OCI-LY1 (cell line): Measurements from ENCODE around the gene LSS.

Experiments
- H2AFZ ChIP-seq: fragments of 200-600 bp; sonication (generic), shearing (Covaris generic); 2 replicates; pipeline ENCODE4 v1.6.0; 2014; ENCODE audit warnings: antibody characterized with exemption, mild to moderate bottlenecking, low read length
- H3F3A ChIP-seq: fragments of 200-600 bp; sonication (generic), shearing (Covaris generic); 2 replicates; pipeline ENCODE4 v1.6.0; 2014; ENCODE audit warnings: mild to moderate bottlenecking, antibody characterized with exemption, low read length, moderate library complexity; ENCODE audit not compliant: insufficient read depth
- H3K27ac ChIP-seq: fragments of 200-600 bp; sonication (generic); 2 replicates; pipeline ENCODE4 v1.5.1; 2014; ENCODE audit warnings: low read length, mixed run types, mild to moderate bottlenecking, low read depth; ENCODE audit not compliant: poor library complexity, severe bottlenecking
- H3K27me3 ChIP-seq: fragments of 200-600 bp; sonication (generic); 2 replicates; pipeline ENCODE4 v1.6.0; 2014; ENCODE audit warnings: antibody characterized with exemption, mild to moderate bottlenecking, low read length, moderate library complexity; ENCODE audit not compliant: insufficient read depth
- H3K36me3 ChIP-seq: fragments of 200-600 bp; sonication (generic); 2 replicates; pipeline ENCODE4 v1.6.1; 2014; ENCODE audit warnings: mild to moderate bottlenecking, antibody characterized with exemption, low read length, moderate library complexity, mixed read lengths; ENCODE audit not compliant: insufficient read depth
- H3K4me1 ChIP-seq: fragments of 200-600 bp; sonication (generic); 2 replicates; pipeline ENCODE4 v1.5.1; 2014; ENCODE audit warnings: mild to moderate bottlenecking, low read length, moderate library complexity; ENCODE audit not compliant: insufficient read depth, severe bottlenecking
- H3K4me2 ChIP-seq: fragments of 200-600 bp; sonication (generic), shearing (Covaris generic); 2 replicates; pipeline ENCODE4 v1.6.1; 2014; ENCODE audit warnings: low read length
- H3K4me3 ChIP-seq: fragments of 200-600 bp; sonication (generic); 2 replicates; pipeline ENCODE4 v1.5.1; 2014; ENCODE audit warnings: low read length, low read depth, mild to moderate bottlenecking, mixed read lengths; ENCODE audit not compliant: poor library complexity, severe bottlenecking
- H3K79me2 ChIP-seq: fragments of 200-600 bp; shearing (Covaris generic); 2 replicates; pipeline ENCODE4 v1.6.1; 2016; ENCODE audit warnings: mixed run types, low read length, mixed read lengths; ENCODE audit not compliant: insufficient read depth
- H3K9ac ChIP-seq: fragments of 200-600 bp; sonication (generic), shearing (Covaris generic); 2 replicates; pipeline ENCODE4 v1.6.1; 2014; ENCODE audit warnings: mild to moderate bottlenecking, low read length, mixed read lengths
- H3K9me2 ChIP-seq: fragments of 200-600 bp; sonication (generic), shearing (Covaris generic); 2 replicates; pipeline ENCODE4 v1.6.1; 2014; ENCODE audit warnings: low read depth, mild to moderate bottlenecking, low read length, mixed read lengths
- H3K9me3 ChIP-seq: fragments of 200-600 bp; shearing (Covaris generic); 2 replicates; pipeline ENCODE4 v1.6.1; 2014; ENCODE audit warnings: low read length, mixed read lengths
- H4K20me1 ChIP-seq: fragments of 200-600 bp; sonication (generic), shearing (Covaris generic); 2 replicates; pipeline ENCODE4 v1.6.0; 2016; ENCODE audit warnings: mild to moderate bottlenecking, low read length; ENCODE audit not compliant: insufficient read depth
- EZH2 ChIP-seq: fragments of 200-600 bp; sonication (generic), shearing (Covaris generic); IDR thresholded peaks from 2 replicates; pipeline ENCODE4 v1.8.0; 2017; ENCODE audit warnings: borderline replicate concordance, mixed run types, mild to moderate bottlenecking, antibody characterized with exemption, low read length, moderate library complexity, mixed read lengths
- TF ChIP-seq, protein P1 (sequence below): fragments of 200-600 bp; sonication (generic), shearing (Covaris generic); IDR thresholded peaks from 2 replicates; pipeline ENCODE4 v1.5.1; 2017; ENCODE audit warnings: mild to moderate bottlenecking, antibody characterized with exemption, low read length, moderate library complexity, mixed read lengths

The LSS gene

DNA sequence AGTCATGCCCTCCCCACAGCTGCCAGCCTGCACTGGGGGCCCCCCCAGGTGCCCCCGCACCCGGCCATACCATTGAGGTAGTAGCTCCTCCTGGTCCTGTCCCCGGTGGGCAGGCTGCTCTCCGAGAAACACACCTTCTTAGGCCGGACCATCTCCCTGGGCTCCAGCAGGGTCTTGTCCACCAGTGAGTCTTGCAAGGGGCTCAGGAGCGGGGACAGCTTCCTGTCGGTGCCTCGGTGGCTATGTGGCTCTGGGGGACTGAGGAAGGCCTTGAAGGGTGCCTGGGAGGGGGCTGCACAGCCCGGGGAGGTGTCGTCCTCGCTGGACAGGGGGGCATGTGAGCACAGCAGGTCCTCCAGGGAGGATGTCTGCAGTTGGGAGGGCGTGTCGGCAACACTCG is 60.3 kb downstream of the LSS start:
- H3K79me2 ChIP-seq = no peaks in the 10 kb centered on the region
- no peak for TF ChIP-seq EZH2
- TF ChIP-seq, protein P1, sequence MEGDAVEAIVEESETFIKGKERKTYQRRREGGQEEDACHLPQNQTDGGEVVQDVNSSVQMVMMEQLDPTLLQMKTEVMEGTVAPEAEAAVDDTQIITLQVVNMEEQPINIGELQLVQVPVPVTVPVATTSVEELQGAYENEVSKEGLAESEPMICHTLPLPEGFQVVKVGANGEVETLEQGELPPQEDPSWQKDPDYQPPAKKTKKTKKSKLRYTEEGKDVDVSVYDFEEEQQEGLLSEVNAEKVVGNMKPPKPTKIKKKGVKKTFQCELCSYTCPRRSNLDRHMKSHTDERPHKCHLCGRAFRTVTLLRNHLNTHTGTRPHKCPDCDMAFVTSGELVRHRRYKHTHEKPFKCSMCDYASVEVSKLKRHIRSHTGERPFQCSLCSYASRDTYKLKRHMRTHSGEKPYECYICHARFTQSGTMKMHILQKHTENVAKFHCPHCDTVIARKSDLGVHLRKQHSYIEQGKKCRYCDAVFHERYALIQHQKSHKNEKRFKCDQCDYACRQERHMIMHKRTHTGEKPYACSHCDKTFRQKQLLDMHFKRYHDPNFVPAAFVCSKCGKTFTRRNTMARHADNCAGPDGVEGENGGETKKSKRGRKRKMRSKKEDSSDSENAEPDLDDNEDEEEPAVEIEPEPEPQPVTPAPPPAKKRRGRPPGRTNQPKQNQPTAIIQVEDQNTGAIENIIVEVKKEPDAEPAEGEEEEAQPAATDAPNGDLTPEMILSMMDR = no peak
- no peak overlapping the region for H3K4me3 ChIP-seq

DNA sequence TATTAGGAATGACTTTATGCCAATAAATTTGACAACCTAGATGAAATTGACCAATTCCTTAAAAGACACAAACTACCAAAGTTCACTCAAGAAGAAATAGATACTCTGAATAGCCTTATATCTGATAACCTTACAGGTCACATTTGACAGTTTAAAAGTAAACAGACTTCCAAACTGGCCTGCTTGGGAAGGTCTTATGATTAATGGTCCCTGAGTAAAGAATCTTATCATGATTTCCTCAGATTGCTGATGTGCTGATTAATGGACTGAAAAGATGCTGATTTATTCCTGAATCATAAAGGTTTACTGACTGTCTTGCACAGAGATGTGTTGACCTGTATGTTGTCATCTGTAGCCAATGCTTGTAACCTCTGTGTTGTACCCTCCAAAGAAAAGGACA is 63.5 kb downstream of the LSS start:
- Histone ChIP-seq H3K79me2 (no peaks in the 10 kb centered on the region), H3K27ac (no peak overlapping the region), H2AFZ (no peak overlapping the region), H3F3A (no peaks in the 10 kb centered on the region), H3K9me2 (no peaks in the 10 kb centered on the region), H3K27me3 (no peaks in the 10 kb centered on the region), H3K36me3 (no peaks in the 10 kb centered on the region), H3K9me3 (no peaks in the 10 kb centered on the region), H4K20me1 (no peaks in the 10 kb centered on the region), H3K4me3 (no peak overlapping the region), H3K9ac (no peak overlapping the region), H3K4me2 (no peak overlapping the region), H3K4me1 (no peaks in the 10 kb centered on the region)
- TF ChIP-seq, protein P1 = no peak
- no peak for TF ChIP-seq EZH2

More for the DNA sequence above, 60.3 kb downstream of the LSS start:
- Histone ChIP-seq H3K9ac (no peak overlapping the region), H3K27me3 (no peaks in the 10 kb centered on the region), H3K9me3 (no peaks in the 10 kb centered on the region), H3K9me2 (no peaks in the 10 kb centered on the region), H3K4me2 (no peak overlapping the region), H3K36me3 (no peaks in the 10 kb centered on the region), H2AFZ (no peak overlapping the region), H4K20me1 (no peaks in the 10 kb centered on the region), H3F3A (no peaks in the 10 kb centered on the region), H3K4me1 (no peaks in the 10 kb centered on the region), H3K27ac (no peak overlapping the region)

DNA sequence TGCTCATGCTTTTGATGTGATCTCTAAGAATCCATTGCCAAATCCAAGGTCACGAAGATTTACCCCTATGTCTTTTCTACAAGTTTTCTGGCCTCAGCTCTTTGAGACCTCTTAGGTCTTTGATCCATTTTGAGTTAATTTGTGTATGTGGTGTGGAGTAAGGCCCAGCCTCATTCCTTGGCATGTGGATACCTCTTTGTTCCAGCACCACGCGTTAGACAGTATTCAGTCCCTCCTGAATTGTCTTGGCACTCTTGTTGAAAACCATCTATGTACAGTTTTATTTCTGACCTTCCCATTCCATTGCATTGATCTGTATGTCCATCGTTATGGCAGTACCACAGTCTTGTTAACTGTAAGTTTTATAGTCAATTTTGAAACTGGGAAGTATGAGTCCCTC is 65.2 kb downstream of the LSS start:
- Histone ChIP-seq H3K27ac (no peak overlapping the region), H3K79me2 (no peaks in the 10 kb centered on the region), H3K4me3 (no peak overlapping the region), H4K20me1 (no peaks in the 10 kb centered on the region), H3K9ac (no peak overlapping the region), H3K4me1 (no peaks in the 10 kb centered on the region), H3F3A (no peaks in the 10 kb centered on the region), H3K4me2 (no peak overlapping the region), H3K27me3 (no peaks in the 10 kb centered on the region), H3K9me3 (no peaks in the 10 kb centered on the region), H3K36me3 (no peaks in the 10 kb centered on the region), H2AFZ (no peak overlapping the region), H3K9me2 (no peaks in the 10 kb centered on the region)
- no peak for TF ChIP-seq EZH2
- TF ChIP-seq, protein P1 = no peak
